GM21737 (cell line): Measurements from ENCODE around the gene TCF19.
A peak's percentile ranks its signal among the peaks of the same experiment; 100 is the strongest.

Source experiments
- ATAC-seq: cut with Tn5 transposase; IDR thresholded peaks from one replicate; pipeline ENCODE4 v1.9.1; 2021; ENCODE audit warnings: mild to moderate bottlenecking, moderate library complexity; ENCODE audit not compliant: unreplicated experiment

The TCF19 gene, protein sequence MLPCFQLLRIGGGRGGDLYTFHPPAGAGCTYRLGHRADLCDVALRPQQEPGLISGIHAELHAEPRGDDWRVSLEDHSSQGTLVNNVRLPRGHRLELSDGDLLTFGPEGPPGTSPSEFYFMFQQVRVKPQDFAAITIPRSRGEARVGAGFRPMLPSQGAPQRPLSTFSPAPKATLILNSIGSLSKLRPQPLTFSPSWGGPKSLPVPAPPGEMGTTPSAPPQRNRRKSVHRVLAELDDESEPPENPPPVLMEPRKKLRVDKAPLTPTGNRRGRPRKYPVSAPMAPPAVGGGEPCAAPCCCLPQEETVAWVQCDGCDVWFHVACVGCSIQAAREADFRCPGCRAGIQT

DNA sequence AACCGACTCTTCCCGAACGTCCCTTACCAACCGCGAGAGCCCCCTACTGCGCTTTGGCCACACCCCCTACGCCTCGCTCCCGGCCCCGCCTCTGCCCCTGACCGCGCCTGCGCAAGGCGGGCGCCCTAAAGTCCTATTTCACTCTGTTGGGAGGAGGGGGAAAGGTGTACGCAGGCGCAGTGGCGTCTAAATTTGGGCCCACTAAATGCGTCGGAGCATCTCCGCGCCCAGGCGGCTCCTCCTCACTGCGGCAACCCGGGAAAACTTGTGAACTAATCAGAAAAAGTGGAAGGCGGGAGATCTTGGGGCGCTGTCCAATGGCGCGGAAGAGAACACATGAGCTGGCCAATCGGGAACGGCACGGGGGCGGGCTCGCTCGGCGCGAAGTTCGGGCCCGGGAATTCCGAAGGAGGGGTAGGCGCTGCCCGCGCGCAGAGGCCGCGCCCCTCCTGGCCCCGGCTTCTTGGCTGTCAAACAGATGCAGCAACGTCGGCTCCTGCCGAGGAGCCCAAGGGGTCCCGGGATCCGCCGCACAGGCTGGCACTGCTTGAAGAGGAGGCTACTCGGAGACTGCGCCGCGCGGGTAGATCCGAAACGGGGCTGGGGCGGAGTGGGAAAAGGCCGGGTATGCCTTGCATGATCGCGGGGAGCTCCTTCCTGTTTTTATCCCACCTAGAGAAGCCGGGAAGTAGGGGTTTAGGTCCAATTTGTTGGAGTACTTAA is at the start of gene TCF19:
TCF19 (plus strand) TSS at position 450 of the 723 bp plus-strand sequence. CDS start 881 bp downstream, outside the sequence.
- peak; percentile 79 for ATAC-seq

DNA sequence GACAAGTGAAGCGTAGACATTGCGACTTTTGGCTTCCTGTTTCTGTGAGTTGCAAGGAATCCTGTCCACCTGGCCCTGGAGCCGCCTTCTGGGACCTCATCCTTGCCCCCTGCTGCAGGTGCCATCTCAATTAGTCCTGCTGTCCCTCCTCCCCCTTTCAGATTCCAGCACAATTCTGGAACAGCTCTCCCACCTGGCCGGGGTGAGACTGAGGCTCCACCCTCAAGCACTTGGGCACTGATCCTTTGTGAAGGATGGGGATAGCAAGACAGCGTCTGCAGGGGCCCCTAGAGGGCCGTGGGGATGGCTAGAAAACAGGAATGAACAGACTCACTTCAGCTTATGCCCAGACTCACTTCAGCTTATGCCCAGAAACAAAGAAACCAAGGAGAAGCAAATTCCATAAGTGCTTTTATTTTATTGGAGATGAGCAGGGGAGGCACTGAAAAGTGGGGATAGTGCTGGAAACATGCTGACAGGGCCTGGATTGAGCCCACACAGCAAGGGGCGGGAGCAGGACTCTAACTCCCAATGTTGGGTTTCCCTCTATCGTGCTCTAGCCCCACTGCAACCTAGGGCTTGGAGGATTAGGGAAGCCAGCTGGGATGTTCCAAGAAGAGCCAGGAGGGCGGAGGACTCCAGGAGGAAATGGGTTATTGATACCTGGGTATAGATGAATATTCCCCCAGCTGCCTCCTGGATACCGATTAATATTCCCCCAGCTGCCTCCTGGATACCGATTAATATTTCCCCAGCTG is 47.4 kb upstream of the TCF19 start:
- no peak for ATAC-seq

DNA sequence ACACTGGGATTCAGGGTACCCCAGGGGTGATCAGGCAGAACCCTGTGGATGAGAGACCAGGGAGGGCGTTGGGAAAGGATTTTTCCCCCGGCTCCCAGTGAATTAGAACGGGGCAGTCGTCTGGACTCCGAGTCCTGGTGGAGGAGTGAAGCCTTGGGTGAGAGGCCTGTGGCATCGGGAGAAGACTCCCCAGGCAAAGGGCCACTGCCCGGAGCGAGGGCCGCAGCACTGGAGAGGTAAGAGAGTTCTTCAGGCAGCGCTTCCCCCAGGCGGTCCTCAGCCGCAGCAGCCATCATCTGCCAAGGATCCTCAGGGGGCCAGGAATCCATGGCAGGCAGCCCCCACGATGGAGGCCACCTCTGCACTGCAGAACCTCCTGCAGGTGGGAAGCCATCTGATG is 46.7 kb upstream of the TCF19 start:
- ATAC-seq, result no peak

DNA sequence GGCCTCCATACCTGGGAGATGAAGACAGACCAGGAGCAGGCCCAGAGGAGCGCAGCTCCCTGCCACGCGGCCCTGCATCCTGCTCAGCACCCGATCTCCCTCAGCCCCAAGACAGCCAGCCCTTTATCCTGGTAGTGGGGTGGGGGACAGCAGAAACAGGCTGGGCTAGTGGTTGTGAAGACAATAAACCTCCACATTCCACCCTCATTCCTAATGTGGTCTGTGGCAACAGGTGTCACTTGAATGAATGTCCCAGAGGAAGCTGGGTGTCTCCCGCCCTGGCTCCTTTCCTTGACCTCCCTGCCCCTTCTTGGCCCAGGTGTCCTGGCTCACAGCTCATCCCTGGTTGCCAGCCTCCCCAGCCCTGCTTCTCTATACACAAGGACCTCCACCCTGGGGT is 45.9 kb upstream of the TCF19 start, which contains the start of gene C6orf15:
C6orf15 (minus strand) TSS at position 98 of the 400 bp plus-strand sequence; CDS start at position 78, 20 bp downstream.
- no peak for ATAC-seq

DNA sequence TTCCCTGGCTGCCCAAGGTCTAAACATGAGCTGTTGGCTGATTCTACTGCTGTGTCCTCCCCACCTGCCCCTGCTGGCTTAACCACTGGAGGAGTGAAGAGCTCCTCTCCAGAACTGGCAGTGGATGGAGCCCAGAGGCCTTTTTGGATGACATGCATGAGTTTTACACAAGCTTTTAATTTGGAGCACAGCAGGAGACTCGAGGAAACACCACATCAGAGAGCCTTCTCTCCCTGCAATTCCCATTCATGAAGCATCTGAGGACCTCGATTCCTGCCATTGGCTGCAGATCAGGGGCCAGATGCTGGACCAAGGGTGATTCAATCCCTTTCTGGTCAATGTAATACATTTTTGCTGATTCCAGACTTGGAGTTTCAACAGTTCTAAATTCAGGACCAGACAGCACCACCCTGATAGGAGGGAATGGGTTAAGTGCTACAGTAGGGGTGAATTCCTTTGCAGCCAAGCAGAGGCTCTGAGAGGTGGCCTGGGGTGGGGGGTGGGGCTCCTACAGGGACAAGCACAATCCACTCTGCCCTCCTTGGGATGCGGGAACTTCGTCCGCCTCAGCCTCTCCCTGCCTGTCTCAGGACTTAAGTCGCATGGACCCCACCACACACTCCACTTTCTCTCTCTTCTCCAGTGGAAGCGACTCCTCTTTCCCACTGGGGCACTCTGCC is 44.4 kb upstream of the TCF19 start:
- ATAC-seq, result no peak

DNA sequence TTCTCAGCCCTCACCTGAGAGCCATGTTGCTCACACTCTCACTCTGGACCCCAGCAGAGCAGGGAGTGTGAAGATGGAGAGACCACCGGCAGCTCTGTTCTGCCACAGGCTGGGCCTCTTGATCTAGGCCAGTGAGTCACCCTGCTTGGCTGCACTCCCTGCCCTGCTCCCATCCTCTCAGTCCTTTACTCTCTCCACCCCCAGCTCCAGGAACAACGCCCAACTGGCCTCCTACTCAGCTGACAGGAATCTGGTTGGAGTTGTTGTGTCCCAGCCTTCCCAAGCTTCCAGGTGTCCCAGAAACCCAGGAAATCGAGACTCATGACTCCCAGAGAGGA is 43.9 kb upstream of the TCF19 start, which contains the start of gene PSORS1C1:
PSORS1C1 (plus strand) TSS at position 260 of the 338 bp plus-strand sequence. CDS start 14,833 bp downstream, outside the sequence.
- ATAC-seq, result no peak

DNA sequence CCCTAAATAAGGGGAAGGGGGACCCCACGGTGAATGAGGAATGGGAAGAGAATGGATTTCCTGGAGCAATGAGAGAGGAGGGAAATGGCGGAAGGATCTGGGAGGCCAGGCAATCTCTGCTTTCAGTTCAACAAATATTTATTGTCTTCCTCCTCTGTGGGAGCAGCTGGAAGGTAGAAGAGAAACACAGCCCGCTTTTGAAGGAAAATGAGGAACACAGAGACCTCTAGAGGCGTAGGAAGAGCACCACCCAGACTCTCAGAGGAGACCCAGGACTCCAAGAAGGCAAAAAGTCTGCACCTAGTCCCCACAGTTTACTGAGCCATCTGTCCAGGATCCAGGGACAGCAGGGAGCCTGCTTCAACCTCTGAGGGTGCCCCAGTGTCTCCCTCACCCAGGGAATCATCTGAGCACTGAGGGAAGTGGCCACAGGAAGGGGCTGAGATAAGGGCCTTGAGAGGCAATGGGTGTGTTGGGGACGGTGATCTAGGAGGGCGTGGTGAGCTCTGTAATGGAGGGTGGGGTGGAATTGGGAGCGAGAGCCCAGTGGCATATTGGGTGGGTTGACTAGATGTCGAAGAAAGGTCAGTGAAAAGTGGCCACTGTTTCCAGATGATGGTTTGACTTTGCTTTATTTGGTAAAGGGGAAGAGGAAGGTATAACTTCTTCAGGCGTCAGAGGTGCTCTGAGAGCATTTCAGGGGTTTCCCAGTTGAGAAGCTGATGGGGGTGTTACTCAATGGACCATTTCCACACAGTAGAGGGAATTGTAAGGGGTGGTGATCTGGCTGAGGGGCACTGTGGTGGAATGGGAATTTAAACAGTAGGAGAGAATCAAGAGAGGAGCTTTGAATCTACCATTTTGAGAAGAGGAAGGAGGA is 43.2 kb upstream of the TCF19 start:
- ATAC-seq, result no peak

DNA sequence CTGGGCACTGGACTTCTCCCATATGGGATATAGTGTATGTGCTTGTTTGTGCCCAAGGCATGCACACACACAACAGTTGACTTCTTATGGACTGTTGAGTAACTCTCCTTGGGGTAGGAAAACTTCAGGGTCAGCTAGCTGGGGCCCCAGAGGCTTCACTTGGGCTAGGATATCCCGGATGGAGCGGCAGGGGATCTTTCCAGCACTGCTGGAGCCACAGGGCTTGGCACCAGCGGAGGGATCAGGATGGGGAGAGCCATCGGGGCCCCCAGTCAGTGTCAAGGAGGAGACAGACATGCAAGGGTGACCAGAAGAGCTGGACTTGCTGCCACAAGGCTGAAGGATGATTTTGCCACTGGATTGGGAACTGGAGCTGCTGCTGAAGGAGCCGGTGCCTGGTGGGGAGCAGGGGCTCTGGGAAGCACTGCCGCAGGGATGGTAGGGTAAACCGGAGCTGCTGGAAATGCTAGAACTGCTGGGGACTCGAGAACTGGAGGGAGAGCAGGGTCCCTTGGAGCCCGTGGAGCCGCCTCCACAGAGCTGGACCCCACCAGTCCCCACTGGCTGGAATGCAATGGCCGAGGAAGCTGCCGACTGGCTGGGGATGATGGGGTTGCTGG is 42.3 kb upstream of the TCF19 start:
- ATAC-seq, result no peak

DNA sequence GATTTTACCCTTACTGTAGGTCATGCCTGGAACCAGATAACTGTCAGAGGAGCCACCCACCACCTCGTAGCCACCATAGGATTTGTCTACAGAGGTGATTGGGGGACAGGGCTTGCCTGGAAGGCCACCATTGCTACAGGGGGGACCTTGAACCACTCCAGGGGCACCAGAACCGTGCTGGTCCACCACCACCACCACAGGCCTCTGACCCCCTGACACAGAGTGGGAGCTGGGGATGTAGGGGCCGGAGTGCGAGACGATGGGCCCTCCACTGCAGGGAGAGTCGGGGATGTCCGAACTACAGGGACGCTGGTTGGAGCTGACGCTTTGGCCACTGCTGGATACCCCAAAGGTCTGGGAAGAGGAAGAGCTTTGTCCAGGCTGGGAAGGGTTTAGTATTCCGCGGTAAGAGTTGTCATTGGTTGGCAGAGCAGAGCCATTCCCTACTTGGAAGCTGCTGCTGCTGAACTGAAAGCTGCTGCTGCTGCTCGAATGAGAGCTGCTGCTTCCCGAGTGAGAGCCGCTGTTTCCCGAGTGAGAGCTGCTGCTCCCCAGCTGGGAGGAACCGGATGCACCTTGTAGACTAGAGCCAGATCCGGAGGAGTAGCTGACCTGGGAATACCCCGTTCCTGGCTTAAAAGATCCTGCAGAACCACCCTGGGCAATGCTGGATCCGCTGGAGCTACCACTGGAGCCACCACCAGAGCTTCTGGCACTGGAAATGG is 41.6 kb upstream of the TCF19 start:
- no peak for ATAC-seq

DNA sequence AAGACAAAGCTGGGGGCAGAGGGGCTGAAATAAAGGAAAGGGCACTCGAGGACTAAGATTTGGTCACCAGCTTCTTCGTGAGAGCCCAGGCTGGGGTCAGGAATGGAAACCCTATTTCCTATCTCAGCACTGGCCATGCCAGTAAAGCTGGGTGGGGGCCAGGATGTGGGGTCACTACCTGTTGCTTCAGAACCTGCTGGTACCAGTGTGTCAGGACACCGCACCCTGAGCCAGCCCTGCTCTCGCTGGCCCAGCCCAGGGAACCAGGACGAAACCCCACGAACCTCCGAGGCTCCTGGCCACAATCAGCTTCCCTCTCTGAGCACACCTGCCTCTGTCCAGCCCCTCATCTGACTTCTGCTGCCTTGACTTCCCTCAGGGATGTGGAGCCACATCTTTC is 40.2 kb upstream of the TCF19 start:
- no peak for ATAC-seq

DNA sequence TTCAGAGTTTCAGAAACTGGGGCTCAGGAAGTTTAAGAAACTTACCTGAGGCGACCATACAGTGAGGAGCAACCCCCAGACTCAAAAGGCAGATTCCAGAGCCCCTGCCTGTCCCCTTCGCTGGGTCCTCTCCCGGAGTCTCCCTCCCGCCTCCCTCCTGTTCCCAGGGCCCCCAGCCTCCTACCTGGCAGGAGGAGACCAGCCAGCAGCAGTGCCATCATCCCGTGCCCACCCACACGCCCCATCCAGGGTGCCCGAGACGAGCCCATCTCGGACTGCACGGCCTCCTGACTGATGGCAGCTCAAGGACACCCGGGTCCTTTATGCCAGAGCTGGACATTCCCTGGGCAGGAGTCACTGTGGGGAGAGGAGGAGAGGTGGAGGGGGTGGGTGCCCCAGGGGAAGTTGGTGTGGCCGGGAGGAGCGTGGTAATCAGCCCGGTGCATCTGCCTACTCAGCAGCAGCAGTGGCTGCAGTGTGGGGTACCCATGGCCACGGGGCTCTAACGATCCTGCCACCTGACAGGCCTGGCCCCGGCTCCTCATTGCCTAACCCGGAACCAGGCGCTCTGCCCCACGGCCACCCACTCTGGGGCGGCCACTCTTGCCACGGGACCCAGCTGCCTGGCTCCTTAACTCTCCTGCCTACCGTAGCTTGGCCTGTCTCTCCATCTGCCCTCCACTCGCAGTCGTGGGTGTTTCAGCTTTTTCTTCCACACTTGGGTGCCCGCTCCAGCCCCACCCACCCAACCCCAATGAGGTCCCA is 38.1 kb upstream of the TCF19 start, which contains the start of gene CDSN:
CDSN (minus strand) TSS at position 296 of the 765 bp plus-strand sequence; CDS start at position 269, 27 bp downstream.
- ATAC-seq, result no peak

DNA sequence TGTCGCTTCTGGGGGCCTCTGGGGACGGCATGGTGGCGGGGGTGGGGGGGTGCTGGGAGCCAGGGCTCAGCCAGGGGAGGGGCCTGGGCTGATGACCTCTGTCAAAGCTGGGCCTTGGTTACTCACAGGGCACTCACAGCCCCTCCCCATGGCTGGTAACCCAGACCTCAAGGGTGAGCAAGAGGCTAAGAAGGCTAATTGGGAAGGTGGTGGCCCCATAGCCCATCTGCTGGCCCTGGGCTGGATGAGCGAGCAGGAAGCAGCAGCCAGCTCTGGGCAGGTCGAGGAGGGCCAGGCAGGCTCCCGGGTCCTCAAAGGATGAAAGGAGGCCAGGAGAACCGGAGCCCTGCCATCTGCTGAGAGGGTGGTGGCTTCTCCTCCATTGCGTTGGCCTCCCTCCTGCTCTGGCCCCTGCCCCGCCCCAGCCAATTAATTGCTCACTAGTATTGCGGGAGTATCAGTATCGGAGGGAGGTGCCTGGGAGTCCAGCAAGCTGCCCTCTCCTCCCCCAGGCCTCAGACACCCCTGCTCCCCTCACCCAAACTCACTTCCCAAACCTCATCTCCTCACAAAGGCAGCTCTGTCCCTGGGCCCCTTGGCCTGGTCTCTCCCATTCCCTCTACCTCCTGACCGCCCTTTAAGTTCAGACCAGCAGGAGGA is 37.1 kb upstream of the TCF19 start:
- ATAC-seq, result no peak

DNA sequence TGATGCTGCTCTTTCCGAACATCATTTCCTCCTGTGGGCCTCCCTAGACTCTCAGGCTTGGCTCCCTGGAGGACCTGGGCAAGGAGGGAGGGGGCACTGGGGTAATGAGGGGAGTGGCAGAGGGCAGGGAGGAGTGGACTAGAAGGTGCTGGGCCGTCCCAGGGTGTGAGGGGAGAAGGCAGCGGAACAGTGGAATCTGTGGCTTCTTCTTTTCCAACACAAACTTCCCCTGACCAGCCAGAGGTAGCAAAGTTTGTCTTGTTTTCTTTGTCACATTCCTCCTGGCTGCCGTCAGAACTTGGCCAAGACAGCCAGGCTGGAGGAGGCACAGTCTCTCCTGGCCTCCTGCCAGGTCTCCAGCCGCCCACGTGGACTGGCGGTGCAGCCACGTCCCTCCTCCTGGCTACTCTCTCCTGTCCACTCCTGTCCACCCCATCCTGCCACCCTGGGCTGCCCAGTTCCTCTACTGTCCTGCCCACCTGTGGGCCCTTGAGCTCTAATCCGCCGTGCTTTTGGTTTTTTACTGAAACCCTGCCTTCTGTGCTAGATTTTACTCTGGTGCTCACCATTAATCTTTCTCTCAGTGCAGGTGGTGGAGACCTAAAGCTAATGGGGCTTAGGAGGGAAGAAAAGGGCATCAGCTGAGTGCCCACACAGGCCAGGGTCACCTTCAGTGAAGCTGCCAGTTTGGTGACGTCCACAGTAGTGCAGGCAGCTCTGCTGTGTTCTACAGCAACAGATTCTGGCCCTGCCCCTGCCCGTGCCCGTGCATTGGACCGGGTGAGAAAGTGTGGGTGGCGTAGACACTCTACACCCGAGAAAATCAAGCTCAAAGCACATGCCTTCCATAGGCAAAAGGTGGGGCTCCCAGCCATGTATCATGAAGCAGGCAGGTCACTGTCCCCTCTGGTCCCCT is 35.3 kb upstream of the TCF19 start:
- ATAC-seq, result no peak

DNA sequence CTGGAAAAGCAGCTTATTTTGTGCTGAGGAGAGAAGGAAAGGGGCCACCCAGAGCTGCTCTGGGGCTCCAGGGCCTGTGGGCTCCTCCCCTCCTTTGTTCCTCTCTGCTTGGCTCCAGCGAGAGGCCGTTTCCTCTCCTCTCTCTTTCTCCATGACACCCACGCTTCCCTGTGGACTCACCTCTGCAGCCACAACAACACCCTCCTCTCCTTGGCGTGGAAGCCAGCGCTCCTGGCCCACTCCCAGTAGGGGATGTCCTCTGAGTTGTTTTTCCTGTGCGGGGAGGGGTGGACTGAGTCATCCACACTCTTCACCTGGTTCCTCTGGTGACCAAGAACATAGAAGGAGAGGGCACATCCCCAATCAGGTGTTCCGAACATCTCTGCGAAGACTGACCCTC is 33.2 kb upstream of the TCF19 start:
- no peak for ATAC-seq

DNA sequence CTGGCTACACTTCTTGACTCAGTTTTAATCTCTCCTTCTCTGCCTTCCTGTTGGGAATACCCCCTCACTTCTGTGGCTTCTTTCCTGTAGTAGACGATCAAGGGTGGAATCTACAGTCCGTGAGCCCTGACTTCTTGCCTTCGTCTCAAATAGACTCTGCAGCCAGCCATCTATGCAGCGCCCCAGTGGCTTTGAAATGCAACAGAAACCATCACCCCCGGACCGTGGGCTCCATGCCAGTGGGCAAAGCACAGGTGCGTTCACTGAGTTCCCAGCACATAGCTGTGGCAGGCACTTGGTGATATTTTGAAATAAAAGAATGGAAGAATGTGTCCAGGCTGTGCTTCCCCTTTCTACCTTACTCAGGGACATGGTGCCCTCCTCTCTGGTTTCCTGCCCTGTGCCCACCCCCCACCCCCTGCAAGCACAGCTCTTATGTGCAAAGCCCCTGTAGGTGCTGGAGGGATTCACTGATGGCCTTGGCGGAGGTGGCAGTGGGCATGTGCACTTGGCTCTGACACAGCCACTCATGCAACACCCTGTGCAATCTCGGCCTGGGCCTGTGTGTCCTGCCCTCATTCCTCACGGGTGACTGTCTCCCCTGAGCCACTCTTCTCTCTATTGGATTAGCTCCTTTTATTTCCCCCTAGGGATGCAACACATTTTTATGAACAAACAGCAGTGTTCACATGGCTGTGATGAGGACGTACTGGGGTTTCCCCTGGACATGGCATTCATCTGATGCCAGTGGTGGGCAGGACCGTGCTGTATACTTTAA is 32.6 kb upstream of the TCF19 start:
- ATAC-seq, result no peak
